GM12891 (cell line): Measurements from ENCODE around the gene PGA4.
"Not testable (repeated sequence)": the region's sequence is repeated elsewhere in the genome, so short reads cannot be mapped to it uniquely, and the experiment has no call there.

ENCODE experiments used
- PAX5 ChIP-seq: IDR thresholded peaks from 2 replicates; pipeline ENCODE4 v1.6.1; 2011; ENCODE audit warnings: low read length, moderate library complexity, mild to moderate bottlenecking; ENCODE audit not compliant: insufficient read depth, severe bottlenecking
- POLR2A ChIP-seq: IDR thresholded peaks from 2 replicates; pipeline ENCODE4 v1.6.1; 2011; ENCODE audit warnings: low read depth, low read length, control low read depth
- POLR2AphosphoS5 ChIP-seq: IDR thresholded peaks from 2 replicates; pipeline ENCODE4 v1.6.1; 2011; ENCODE audit warnings: low read depth, low read length, control low read depth
- SPI1 ChIP-seq: IDR thresholded peaks from 2 replicates; pipeline ENCODE4 v1.6.1; 2011; ENCODE audit warnings: low read depth, low read length, control low read depth
- TAF1 ChIP-seq: IDR thresholded peaks from 2 replicates; pipeline ENCODE4 v1.6.1; 2011; ENCODE audit warnings: low read depth, low read length, control low read depth

GRCh38 chr11:61250796-61251765, 28.9 kb downstream of the PGA4 start:
- not testable (repeated sequence) for TF ChIP-seq POLR2A, POLR2AphosphoS5, TAF1, PAX5, SPI1
